Chondrocyte (in vitro differentiated cells): ENCODE measurements around the gene CFAP46. TPM values are rescaled to one million over a fixed set of nuclear protein-coding genes. Genes with fewer than 3 reads are reported as not detected.
"Not testable (repeated sequence)": the region's sequence is repeated elsewhere in the genome, so short reads cannot be mapped to it uniquely, and the experiment has no call there.

ENCODE experiments used
- DNase-seq: peaks from one replicate; pipeline ENCODE4 v3.0.0; 2021; ENCODE audit warnings: mixed read lengths, low spot score
- H3K27ac Mint-ChIP-seq: one replicate; pipeline ENCODE4 v1.8.0; 2021; ENCODE audit warnings: mild to moderate bottlenecking, moderate library complexity, mixed read lengths; ENCODE audit not compliant: unreplicated experiment
- H3K27me3 Mint-ChIP-seq: 2 replicates; pipeline ENCODE4 v1.8.0; 2021; ENCODE audit warnings: low read depth, mixed read lengths
- H3K36me3 Mint-ChIP-seq: 2 replicates; pipeline ENCODE4 v1.8.0; 2021; ENCODE audit warnings: low read depth, mixed read lengths
- H3K4me1 Mint-ChIP-seq: 2 replicates; pipeline ENCODE4 v1.8.0; 2021; ENCODE audit warnings: low read depth, mild to moderate bottlenecking, mixed read lengths
- H3K4me3 Mint-ChIP-seq: one replicate; pipeline ENCODE4 v1.8.0; 2021; ENCODE audit warnings: mild to moderate bottlenecking, moderate library complexity, mixed read lengths; ENCODE audit not compliant: unreplicated experiment
- H3K9me3 Mint-ChIP-seq: 2 replicates; pipeline ENCODE4 v1.8.0; 2021; ENCODE audit warnings: low read depth, mixed read lengths
- CTCF ChIP-seq: fragments of 200-600 bp; sonication (generic); IDR thresholded peaks from 2 replicates; pipeline ENCODE4 v1.5.0; 2021; ENCODE audit warnings: antibody characterized with exemption, mild to moderate bottlenecking, moderate library complexity
- total RNA-seq: library from RNA; stranded (reverse); gene quantifications from 3 replicates; pipeline ENCODE4 v1.2.1, GENCODE V29; 2021

Gene CFAP46
- total RNA-seq, 1 donor from 2014 or later, result 0.92 TPM

DNA sequence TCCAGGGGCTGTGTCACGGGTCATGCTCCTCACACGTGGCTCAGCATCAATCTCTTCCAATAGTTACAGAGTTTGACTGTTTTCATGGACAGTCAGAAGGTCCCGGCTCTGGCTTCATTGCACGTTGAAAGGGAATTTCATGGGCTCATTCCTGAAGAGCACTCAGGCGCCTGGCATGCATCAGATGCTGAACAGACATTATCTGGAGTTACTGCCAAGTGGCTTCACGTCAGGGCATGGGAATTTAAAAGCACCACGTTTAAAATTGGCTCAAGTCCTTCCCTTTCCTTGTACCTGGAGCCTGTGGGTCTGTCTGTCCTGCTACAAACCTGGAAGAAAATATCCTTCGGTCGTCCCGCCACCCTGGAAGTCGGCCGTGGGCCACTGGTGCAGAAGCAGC is 50.4 kb downstream of the CFAP46 start:
- H3K4me1 Mint-ChIP-seq, result no peaks in the 10 kb centered on the region
- peaks cover 2% of the 10 kb centered on the region for H3K9me3 Mint-ChIP-seq
- peaks cover 66% of the 10 kb centered on the region for H3K27me3 Mint-ChIP-seq
- DNase-seq, result no peak
- no peak overlapping the region for H3K27ac Mint-ChIP-seq
- H3K4me3 Mint-ChIP-seq, result no peak overlapping the region
- no peak for TF ChIP-seq CTCF
- H3K36me3 Mint-ChIP-seq, result no peaks in the 10 kb centered on the region

DNA sequence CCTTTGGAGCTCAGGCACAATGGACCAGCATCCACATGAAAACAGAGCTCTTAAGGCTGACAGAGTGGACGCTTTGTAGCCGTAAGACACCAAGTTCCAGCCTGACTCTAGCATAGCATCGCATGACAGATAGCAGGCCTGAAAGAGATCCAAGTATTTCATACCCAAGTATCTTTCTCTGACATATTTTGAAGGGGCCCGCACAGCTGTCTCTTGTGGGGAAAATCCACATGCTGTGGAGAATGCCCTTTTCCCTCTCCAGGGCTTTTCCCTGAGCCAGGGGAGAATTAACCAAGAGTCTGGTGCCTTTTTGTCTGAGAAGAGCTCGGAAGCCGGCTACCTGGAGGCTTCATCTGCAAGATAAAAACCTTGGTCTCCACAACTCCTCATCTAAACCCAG is 51.0 kb downstream of the CFAP46 start:
- peaks cover 70% of the 10 kb centered on the region for H3K27me3 Mint-ChIP-seq

DNA sequence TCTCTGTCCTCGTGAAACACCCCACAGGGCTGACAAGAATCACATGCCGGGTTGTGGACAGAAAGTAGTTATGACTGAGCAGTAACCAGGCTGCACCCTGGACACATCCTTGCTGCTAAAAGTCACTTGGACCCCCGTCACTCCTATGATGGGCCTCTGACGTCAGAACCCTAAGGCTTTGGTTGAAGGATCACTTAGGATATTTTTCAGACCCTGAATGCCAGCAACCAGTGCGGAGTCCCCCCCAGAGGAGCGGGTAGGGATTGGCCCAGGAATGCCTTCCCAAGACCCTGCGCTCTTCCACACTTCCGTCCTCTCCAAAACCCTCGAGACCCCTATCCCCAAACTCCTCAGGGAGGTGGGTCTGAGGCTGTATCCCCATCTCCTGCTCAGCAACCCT is 52.1 kb downstream of the CFAP46 start:
- Mint-ChIP-seq H3K36me3 (no peaks in the 10 kb centered on the region), H3K27ac (no peak overlapping the region), H3K4me3 (no peak overlapping the region), H3K4me1 (no peaks in the 10 kb centered on the region), H3K9me3 (no peaks in the 10 kb centered on the region), H3K27me3 (peaks cover 63% of the 10 kb centered on the region)
- peak; percentile 29 for DNase-seq
- TF ChIP-seq CTCF, result no peak

More for the DNA sequence above, 51.0 kb downstream of the CFAP46 start:
- no peak for DNase-seq
- Mint-ChIP-seq H3K9me3 (peaks cover 2% of the 10 kb centered on the region), H3K4me1 (no peaks in the 10 kb centered on the region), H3K4me3 (no peak overlapping the region), H3K36me3 (no peaks in the 10 kb centered on the region), H3K27ac (no peak overlapping the region)
- TF ChIP-seq CTCF, result no peak

GRCh38 chr10:132889556-132889955 is 52.8 kb downstream of the CFAP46 start:
- H3K27me3 Mint-ChIP-seq, result peaks cover 61% of the 10 kb centered on the region
- no peak overlapping the region for H3K4me3 Mint-ChIP-seq
- no peak overlapping the region for H3K27ac Mint-ChIP-seq
- no peaks in the 10 kb centered on the region for H3K4me1 Mint-ChIP-seq
- no peak for TF ChIP-seq CTCF
- H3K36me3 Mint-ChIP-seq, result no peaks in the 10 kb centered on the region
- peak; percentile 65 for DNase-seq
- H3K9me3 Mint-ChIP-seq, result no peaks in the 10 kb centered on the region

GRCh38 chr10:132888898-132889490 is 53.4 kb downstream of the CFAP46 start:
- Mint-ChIP-seq H3K4me1 (no peaks in the 10 kb centered on the region), H3K27ac (no peak overlapping the region), H3K27me3 (peaks cover 60% of the 10 kb centered on the region), H3K36me3 (no peaks in the 10 kb centered on the region), H3K4me3 (no peak overlapping the region), H3K9me3 (no peaks in the 10 kb centered on the region)
- no peak for TF ChIP-seq CTCF
- peak; percentile 69 for DNase-seq

DNA sequence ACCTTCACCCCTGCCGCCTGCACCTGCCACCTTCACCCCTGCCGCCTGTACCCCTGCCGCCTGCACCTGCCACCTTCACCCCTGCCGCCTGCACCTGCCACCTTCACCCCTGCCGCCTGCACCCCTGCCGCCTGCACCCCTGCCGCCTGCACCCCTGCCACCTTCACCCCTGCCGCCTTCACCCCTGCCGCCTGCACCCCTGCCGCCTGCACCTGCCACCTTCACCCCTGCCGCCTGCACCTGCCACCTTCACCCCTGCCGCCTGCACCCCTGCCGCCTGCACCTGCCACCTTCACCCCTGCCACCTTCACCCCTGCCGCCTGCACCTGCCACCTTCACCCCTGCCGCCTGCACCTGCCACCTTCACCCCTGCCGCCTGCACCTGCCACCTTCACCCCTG is 53.9 kb downstream of the CFAP46 start:
- H3K4me3 Mint-ChIP-seq, H3K4me1 Mint-ChIP-seq, H3K36me3 Mint-ChIP-seq, H3K27ac Mint-ChIP-seq, H3K9me3 Mint-ChIP-seq: not testable (repeated sequence)
- peak; percentile 13 for DNase-seq
- peaks cover 60% of the 10 kb centered on the region for H3K27me3 Mint-ChIP-seq
